Small intestine (tissue), 7 donors: ENCODE measurements around the gene METTL15. TPM values are rescaled to one million over a fixed set of nuclear protein-coding genes. Genes with fewer than 3 reads are reported as not detected.
"Not testable (repeated sequence)": the region's sequence is repeated elsewhere in the genome, so short reads cannot be mapped to it uniquely, and the experiment has no call there.

ENCODE experiments used
- DNase-seq, 2 donors: peaks; one replicate each; pipeline versions ENCODE4 v3.0.0 to v3.0.0-alpha.2; 2013
- FAIRE-seq: peaks from 2 replicates; lab custom pipeline; 2012; peaks lifted over from hg19 to GRCh38; lab: Jason Lieb, UNC
- H3K27ac ChIP-seq, 3 donors: one replicate each; pipeline ENCODE4 v1.5.1; 2013; ENCODE audit warnings: low read length in 2 of 3, mild to moderate bottlenecking in 2 of 3, control low read depth in 1 of 3, inconsistent platforms in 1 of 3, low read depth in 1 of 3, moderate library complexity in 1 of 3
- H3K27me3 ChIP-seq, 3 donors: one replicate each; pipeline ENCODE4 v1.6.1; 2013; ENCODE audit warnings: low read length in 3 of 3, inconsistent platforms in 1 of 3; ENCODE audit not compliant: control insufficient read depth in 3 of 3, insufficient read depth in 3 of 3
- H3K36me3 ChIP-seq, 3 donors: one replicate each; pipeline ENCODE4 v1.6.1; 2013; ENCODE audit warnings: low read length in 3 of 3, inconsistent platforms in 1 of 3, low read depth in 1 of 3, mild to moderate bottlenecking in 1 of 3, moderate library complexity in 1 of 3; ENCODE audit not compliant: control insufficient read depth in 3 of 3, insufficient read depth in 2 of 3
- H3K4me1 ChIP-seq, 3 donors: one replicate each; pipeline ENCODE4 v1.6.1; 2013; ENCODE audit warnings: low read length in 2 of 3, inconsistent platforms in 1 of 3, low read depth in 1 of 3, mild to moderate bottlenecking in 1 of 3, moderate library complexity in 1 of 3; ENCODE audit not compliant: control insufficient read depth in 3 of 3, insufficient read depth in 2 of 3
- H3K4me3 ChIP-seq, 3 donors: one replicate each; pipeline ENCODE4 v1.5.1; 2013; ENCODE audit warnings: low read length in 3 of 3, control low read depth in 1 of 3, inconsistent platforms in 1 of 3, low read depth in 1 of 3, mild to moderate bottlenecking in 1 of 3, moderate library complexity in 1 of 3
- H3K9me3 ChIP-seq, 2 donors: one replicate each; pipeline ENCODE4 v1.6.1; 2013; ENCODE audit warnings: low read depth in 1 of 2, low read length in 1 of 2; ENCODE audit not compliant: control insufficient read depth in 2 of 2, insufficient read depth in 1 of 2
- WGBS, 3 donors: extraction: QIAGEN DNeasy Blood & Tissue Kit; methylation state at CpG; one replicate each; pipeline ENCODE4 v1.1.7; 2013; 5-methylcytosine and 5-hydroxymethylcytosine counted together
- polyA plus RNA-seq, 4 donors: library from polyadenylated mRNA; stranded (reverse) in 3 of 4; unstranded in 1 of 4; fragments of 200-250 nt in 3 of 4; fragments of 120-200 nt in 1 of 4; gene quantifications; one replicate each; pipeline versions ENCODE4 v1.2.1 to v1.2.3, GENCODE V29; 2013
- donor health status: healthy with polysubstance abuse.
- donor health status: control.
- donor health status: control.
- donor health status: Bipolar disorder and iron deficiency.
- donor health status: healthy.

METTL15 gene
- polyA plus RNA-seq, 4 donors = 2.4 to 16.6 (median 4.8) TPM

DNA sequence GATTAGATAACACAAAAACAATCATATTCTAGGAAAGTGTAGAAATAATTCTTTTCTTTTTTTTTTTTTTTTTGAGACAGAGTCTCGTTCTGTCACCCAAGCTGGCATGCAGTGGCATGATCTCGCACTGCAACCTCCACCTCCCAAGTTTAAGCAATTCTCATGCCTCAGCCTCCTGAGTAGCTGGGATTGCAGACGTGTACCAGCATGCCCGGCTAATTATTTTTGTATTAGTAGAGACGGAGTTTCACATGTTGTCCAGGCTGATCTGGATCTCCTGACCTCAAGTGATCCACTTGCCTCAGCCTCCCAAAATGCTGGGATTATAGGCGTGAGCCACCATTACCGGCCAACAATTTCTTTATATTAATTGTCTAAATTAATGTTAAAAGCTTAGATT lies 182.8 kb downstream of the METTL15 start:
- not testable (repeated sequence) for H3K27me3 ChIP-seq, H3K4me1 ChIP-seq, H3K4me3 ChIP-seq, H3K36me3 ChIP-seq, H3K9me3 ChIP-seq, FAIRE-seq, DNase-seq, H3K27ac ChIP-seq
- 93 to 95% (median 94%) methylated on average over 7 of the region's 7 CpGs for WGBS, 3 donors

DNA sequence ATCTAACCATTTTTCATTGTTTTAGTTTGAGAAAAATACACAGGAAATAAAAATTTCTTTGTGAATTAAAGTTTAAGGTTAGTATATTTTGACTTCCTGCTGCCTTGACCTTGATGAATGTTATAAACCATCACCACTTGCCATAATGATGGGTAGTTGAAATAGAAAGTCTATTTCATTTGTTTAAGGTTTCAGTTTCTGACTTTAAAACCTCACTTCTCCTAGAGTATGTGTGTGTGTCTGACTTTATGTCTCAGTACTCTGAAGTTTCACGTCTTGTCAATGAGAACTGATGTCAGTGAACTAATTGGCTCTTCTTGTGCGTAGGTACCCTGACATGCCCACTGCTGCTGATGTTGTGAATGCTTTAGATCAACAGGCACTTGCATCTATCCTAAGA lies 188.2 kb downstream of the METTL15 start:
- Histone ChIP-seq H3K36me3 (peaks cover 2 to 6% (median 3%) of the 10 kb centered on the region in 3 donors), H3K4me3 (no peak overlapping the region), H3K4me1 (no peaks in the 10 kb centered on the region), H3K9me3 (no peaks in the 10 kb centered on the region), H3K27me3 (no peaks in the 10 kb centered on the region), H3K27ac (no peak overlapping the region)
- FAIRE-seq = no peak
- no peak for DNase-seq
- 89 to 93% (median 93%) methylated on average over 2 of the region's 2 CpGs for WGBS, 3 donors

DNA sequence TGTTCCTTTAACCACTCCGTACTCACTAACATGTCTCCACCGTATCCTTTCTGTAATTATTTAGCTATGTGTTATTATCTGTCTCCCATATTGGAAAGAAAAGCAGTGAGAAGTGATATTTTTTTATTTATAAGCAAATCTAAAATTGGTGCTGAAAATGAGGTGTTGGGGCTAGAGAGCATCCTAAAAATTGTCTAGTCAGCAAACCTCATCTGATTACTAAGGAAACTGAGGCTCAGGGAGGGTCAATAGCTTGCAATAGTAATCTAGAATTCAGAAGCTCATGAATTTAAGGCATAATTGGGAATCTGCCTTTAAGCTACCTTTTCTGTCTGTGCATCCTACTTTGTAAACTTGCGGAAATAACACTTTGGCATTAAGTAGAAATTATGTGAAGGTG lies 190.0 kb downstream of the METTL15 start:
- 96 to 99% (median 97%) methylated on average over 3 of the region's 3 CpGs for WGBS, 3 donors
- DNase-seq (no peak), FAIRE-seq (no peak)
- H3K36me3 ChIP-seq = peaks cover 4 to 7% (median 6%) of the 10 kb centered on the region in 3 donors
- no peak overlapping the region for H3K27ac ChIP-seq
- H3K27me3 ChIP-seq = no peaks in the 10 kb centered on the region
- H3K4me3 ChIP-seq = no peak overlapping the region
- no peaks in the 10 kb centered on the region for H3K9me3 ChIP-seq
- H3K4me1 ChIP-seq = no peaks in the 10 kb centered on the region

DNA sequence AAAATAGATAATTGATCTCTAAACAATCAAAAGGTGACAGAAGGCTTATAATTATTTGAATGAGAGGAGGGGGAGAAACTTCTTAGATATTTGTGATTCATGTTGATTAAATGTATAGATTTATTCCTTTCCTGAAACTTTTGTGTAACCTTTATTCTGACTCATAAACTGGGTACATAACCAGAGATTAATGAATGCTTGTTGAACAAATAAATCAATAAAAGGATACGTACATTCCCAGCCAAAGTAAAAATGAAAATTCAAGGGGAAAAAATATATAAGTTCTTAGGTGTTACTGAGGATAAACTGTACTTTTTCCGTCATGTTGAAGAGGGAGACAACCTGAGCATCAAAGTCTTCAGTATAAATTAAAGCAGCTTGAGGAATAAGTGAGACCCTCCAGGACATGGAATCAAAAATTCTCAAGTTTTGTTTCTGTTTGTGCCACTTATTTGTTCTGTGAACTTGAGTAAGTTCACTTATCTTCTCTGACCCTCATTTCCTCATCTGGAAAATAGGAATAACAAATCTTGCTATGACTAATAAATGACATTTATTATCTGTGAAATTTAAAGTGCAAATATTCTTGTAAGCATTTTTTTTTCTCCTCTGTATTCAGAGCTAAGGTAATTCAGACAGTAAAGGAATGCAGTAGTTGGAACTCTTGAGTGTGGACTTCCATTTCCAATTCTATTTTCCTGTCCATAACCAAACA lies 195.4 kb downstream of the METTL15 start:
- FAIRE-seq = no peak

DNA sequence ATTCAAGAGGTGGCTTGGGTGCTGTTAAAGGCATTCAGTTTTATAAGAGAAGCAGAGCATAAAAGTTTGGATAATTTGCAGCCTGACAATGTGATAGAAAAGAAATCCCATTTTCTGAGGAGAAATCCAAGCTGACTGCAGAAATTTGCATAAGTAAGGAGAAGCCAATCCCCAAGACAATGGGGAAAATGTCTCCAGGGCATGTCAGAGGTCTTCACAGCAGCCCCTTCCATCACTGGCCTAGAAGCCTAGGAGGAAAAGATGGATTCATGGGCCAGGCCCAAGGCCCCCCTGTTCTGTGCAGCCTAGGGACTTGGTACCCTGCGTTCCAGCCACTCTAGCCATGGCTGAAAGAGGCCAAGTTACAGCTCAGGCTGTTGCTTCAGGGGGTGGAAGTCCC lies 207.3 kb downstream of the METTL15 start:
- no peaks in the 10 kb centered on the region for H3K27me3 ChIP-seq
- H3K4me3 ChIP-seq = no peak overlapping the region
- DNase-seq = no peak
- 92 to 100% (median 96%) methylated on average over 1 of the region's 1 CpG for WGBS, 3 donors
- no peaks in the 10 kb centered on the region for H3K4me1 ChIP-seq
- no peak for FAIRE-seq
- H3K9me3 ChIP-seq = no peaks in the 10 kb centered on the region
- H3K27ac ChIP-seq = no peak overlapping the region
- peaks cover 0 to 5% (median 0%) of the 10 kb centered on the region in 3 donors for H3K36me3 ChIP-seq

More for the DNA sequence above, 195.4 kb downstream of the METTL15 start:
- peaks cover 2 to 5% (median 4%) of the 10 kb centered on the region in 3 donors for H3K36me3 ChIP-seq
- H3K27ac ChIP-seq = no peak overlapping the region
- H3K27me3 ChIP-seq = no peaks in the 10 kb centered on the region
- no peaks in the 10 kb centered on the region for H3K9me3 ChIP-seq
- no peak for DNase-seq
- WGBS, 3 donors = 74 to 84% (median 83%) methylated on average over 2 of the region's 2 CpGs
- H3K4me3 ChIP-seq = no peak overlapping the region
- no peaks in the 10 kb centered on the region for H3K4me1 ChIP-seq

DNA sequence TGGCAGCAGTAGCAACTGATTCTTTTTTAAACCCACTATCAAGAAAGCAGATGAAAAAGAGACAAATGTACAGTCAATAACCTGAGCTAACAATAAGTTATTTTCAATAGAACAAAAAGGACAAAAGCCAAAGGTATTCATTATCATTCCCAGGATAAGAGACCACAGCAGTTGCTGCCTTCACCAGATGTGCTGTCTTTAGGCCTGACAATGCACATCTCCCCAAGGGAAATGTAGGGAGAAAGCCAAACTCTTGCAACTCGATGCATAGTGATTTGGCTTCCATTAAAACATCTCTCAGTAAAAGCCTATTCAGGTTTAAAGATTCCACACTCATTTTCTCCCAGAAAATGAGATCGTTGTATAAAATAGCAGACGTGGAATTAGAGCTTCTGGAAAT lies 210.7 kb downstream of the METTL15 start:
- FAIRE-seq = no peak
- WGBS, 3 donors = 79 to 95% (median 93%) methylated on average over 3 of the region's 3 CpGs

DNA sequence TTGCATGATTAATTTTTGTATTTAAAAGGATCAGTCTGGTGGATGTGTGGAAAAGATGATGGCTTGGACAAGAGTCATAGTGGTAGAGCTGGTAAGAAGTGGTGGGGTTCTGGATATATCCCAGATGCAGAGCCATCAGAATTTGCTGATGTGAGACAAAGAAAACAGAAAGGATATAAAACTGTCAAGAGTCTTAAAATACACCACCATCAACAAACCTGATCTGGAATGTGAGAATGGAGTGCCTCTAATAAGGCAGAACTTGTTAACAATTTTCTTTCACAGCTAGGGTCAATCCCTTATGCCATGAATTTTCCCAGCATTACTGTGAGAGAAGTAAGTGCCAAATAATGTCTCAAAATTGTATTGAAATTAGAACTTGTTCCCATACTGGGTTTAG lies 215.4 kb downstream of the METTL15 start:
- H3K27ac ChIP-seq = no peak overlapping the region
- H3K9me3 ChIP-seq = no peaks in the 10 kb centered on the region
- H3K27me3 ChIP-seq = no peaks in the 10 kb centered on the region
- no peak overlapping the region for H3K4me3 ChIP-seq
- peaks cover 0 to 3% (median 0%) of the 10 kb centered on the region in 3 donors for H3K36me3 ChIP-seq
- no peaks in the 10 kb centered on the region for H3K4me1 ChIP-seq
- DNase-seq (no peak), FAIRE-seq (no peak)

More for the DNA sequence above, 210.7 kb downstream of the METTL15 start:
- Histone ChIP-seq H3K9me3 (no peaks in the 10 kb centered on the region), H3K36me3 (peaks cover 0 to 5% (median 0%) of the 10 kb centered on the region in 3 donors), H3K4me1 (no peaks in the 10 kb centered on the region), H3K4me3 (no peak overlapping the region), H3K27me3 (no peaks in the 10 kb centered on the region), H3K27ac (no peak overlapping the region)
- no peak for DNase-seq

DNA sequence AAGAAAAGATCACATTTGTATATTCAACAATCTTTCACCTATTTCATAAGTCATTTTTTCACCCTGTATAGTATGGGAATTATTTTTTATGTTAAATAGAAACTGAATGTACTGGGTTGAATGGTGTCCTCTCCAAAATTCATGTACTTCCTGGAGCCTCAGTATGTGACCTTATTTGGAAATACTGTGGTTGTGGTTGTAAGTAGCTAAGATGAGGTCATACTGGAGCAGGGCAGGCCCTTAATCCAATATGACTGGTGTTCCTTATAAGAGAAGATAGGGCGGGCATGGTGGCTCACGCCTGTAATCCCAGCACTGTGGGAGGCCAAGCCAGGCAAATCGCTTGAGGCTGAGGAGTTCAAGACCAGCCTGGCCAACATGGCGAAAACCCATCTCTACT lies 224.2 kb downstream of the METTL15 start:
- H3K9me3 ChIP-seq, H3K27ac ChIP-seq, FAIRE-seq, H3K27me3 ChIP-seq, H3K4me1 ChIP-seq, H3K4me3 ChIP-seq, DNase-seq, H3K36me3 ChIP-seq: not testable (repeated sequence)
- WGBS, 3 donors = 97 to 100% (median 97%) methylated on average over 3 to 4 of the region's 4 CpGs

DNA sequence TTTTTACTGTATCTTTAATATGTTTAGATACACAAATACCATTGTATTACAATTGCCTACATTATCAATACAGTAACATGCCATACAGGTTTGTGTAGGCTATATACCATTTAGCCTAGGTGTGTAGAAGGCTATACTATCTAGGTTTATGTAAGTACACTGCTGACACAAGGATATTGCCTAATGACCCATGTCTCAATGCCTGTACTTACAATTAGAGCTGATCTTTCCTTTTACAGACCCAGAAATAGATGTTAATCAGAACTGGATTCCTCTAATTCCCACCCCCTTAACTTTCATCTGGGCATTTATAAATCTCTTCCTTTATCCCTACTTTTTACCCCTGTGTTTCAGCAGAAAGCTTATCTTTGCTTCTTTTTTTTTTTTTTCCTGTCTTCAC lies 229.5 kb downstream of the METTL15 start:
- no peak overlapping the region for H3K4me3 ChIP-seq
- H3K27me3 ChIP-seq = no peaks in the 10 kb centered on the region
- H3K9me3 ChIP-seq = no peaks in the 10 kb centered on the region
- H3K4me1 ChIP-seq = no peaks in the 10 kb centered on the region
- DNase-seq = no peak
- H3K27ac ChIP-seq = no peak overlapping the region
- FAIRE-seq = no peak
- H3K36me3 ChIP-seq = no peaks in the 10 kb centered on the region
